ENCODE data around the gene KRTAP1-3. TPM values are rescaled to one million over a fixed set of nuclear protein-coding genes. Genes with fewer than 3 reads are reported as not detected.
"Not testable (repeated sequence)": the region's sequence is repeated elsewhere in the genome, so short reads cannot be mapped to it uniquely, and the experiment has no call there.

KRTAP1-3 gene, protein sequence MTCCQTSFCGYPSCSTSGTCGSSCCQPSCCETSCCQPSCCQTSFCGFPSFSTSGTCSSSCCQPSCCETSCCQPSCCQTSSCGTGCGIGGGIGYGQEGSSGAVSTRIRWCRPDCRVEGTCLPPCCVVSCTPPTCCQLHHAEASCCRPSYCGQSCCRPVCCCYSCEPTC
- total RNA-seq: not detected
- polyA plus RNA-seq: not detected
- long read RNA-seq, donor 1: 0 reads
- long read RNA-seq, donor 2: 0 reads

DNA sequence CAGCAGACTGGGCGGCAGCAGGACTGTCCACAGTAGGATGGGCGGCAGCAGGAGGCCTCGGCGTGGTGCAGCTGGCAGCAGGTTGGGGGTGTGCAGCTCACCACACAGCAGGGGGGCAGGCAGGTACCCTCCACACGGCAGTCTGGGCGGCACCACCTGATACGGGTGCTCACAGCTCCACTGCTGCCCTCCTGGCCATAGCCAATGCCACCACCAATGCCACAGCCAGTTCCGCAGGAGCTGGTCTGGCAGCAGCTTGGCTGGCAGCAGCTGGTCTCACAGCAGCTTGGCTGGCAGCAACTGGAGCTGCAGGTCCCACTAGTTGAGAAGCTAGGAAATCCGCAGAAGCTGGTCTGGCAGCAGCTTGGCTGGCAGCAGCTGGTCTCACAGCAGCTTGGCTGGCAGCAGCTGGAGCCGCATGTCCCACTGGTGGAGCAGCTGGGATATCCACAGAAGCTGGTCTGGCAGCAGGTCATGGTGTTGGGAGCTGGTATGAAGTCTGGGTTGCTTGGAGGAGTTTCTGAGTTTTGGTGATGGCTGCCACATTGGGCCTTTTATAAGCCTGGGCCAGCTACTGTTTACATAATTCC is at the start of gene KRTAP1-3:
Gene KRTAP1-3 (minus strand): TSS at position 529 of the 590 bp plus-strand sequence. CDS start 53 bp downstream, at position 476.
- DNase-seq; H3K27ac ChIP-seq; intact Hi-C loops (cut with DNase I; ENCODE audit: low total_unique reads); H3K9me3 ChIP-seq; H3K4me1 ChIP-seq; H3K36me3 ChIP-seq; H3K4me3 ChIP-seq: not testable (repeated sequence)
- WGBS, 5 donors: 80 to 96% (median 90%) methylated on average over 7 to 10 of the region's 10 CpGs
- peaks cover 0 to 18% (median 0%) of the 10 kb centered on the region in 7 donors for H3K27me3 ChIP-seq (replicated peaks in 1 of 7)

DNA sequence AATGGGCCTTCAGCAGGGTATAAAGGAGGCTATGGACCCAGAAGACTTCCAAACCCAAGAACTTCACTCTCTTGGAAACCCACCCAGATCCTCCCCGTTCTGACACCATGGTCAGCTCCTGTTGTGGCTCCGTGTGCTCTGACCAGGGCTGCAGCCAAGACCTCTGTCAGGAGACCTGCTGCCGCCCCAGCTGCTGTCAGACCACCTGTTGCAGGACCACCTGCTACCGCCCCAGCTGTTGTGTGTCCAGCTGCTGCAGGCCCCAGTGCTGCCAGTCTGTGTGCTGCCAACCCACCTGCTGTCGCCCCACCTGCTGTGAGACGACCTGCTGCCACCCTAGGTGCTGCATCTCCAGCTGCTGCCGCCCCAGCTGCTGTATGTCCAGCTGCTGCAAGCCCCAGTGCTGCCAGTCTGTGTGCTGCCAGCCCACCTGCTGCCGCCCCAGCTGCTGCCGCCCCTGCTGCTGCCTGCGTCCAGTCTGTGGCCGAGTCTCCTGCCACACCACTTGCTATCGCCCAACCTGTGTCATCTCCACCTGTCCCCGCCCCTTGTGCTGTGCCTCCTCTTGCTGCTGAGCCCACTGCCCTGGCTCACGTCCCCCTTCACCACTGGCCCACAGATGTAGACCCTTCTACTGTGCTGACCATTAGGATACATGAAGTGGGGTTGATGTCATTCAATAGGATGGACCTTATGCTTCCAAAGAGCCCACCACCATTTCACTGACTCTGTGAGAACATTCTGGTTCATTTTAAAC is 49.6 kb upstream of the KRTAP1-3 start, which contains the start of gene KRTAP4-7:
Gene KRTAP4-7 (plus strand): TSS at position 51 of the 757 bp plus-strand sequence. CDS start 57 bp downstream, at position 108.
- H3K27me3 ChIP-seq (replicated peaks in 1 of 7); H3K4me1 ChIP-seq; H3K27ac ChIP-seq; H3K36me3 ChIP-seq; H3K9me3 ChIP-seq; intact Hi-C loops (cut with DNase I; ENCODE audit: low total_unique reads); DNase-seq; H3K4me3 ChIP-seq: not testable (repeated sequence)
- WGBS, 5 donors: 72 to 89% (median 85%) methylated on average over 8 to 14 of the region's 14 CpGs

DNA sequence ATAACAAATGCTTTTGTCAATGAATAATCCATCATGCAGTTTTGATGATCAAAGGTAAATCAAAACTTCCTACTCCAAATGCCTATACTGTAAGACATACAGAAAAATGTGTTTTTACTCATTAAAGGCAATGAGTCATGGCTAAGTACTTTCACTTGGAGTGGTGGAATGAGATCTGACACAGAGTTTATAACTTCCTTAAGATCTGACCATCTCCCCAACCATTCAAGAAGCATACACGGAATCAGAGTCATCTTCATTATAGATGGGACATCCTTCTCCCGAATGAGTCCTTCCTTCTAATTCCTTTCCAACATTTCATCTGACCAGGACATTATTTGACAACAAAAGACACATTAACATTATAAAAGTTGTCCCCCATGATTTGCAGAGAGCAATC is 48.8 kb upstream of the KRTAP1-3 start:
- H3K36me3 ChIP-seq; H3K9me3 ChIP-seq; DNase-seq; H3K4me1 ChIP-seq; H3K27ac ChIP-seq; H3K4me3 ChIP-seq; intact Hi-C loops (cut with DNase I; ENCODE audit: low total_unique reads); H3K27me3 ChIP-seq (replicated peaks in 1 of 7): not testable (repeated sequence)
- 62 to 92% (median 90%) methylated on average over 2 of the region's 2 CpGs for WGBS, 5 donors

DNA sequence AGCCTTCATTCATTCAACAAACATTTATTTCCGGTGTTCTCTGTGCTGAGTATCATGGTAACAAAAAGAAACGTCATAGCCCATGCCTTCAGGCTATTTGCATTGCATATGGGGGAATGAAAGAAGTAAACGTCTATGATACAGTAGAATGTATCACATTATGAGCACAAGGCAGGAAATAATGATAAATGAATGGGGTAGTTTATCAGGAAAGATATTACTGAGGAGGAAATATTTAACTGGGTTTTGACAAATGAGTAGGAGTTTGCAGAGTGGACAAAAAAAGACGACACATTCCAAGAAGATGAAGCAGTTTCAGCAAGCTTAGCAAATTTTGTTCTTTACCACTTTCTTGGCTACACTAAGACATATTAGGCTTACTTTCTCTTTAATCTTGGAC is 48.0 kb upstream of the KRTAP1-3 start:
- Histone ChIP-seq H3K4me1 (no peaks in the 10 kb centered on the region), H3K9me3 (no peaks in the 10 kb centered on the region), H3K36me3 (no peaks in the 10 kb centered on the region), H3K27me3 (replicated peaks in 1 of 7) (no peaks in the 10 kb centered on the region), H3K27ac (no peak overlapping the region), H3K4me3 (no peak overlapping the region)
- TF ChIP-seq POLR2AphosphoS5 (IDR thresholded peaks at IDR 0.05): no peak
- TF ChIP-seq, protein P1, sequence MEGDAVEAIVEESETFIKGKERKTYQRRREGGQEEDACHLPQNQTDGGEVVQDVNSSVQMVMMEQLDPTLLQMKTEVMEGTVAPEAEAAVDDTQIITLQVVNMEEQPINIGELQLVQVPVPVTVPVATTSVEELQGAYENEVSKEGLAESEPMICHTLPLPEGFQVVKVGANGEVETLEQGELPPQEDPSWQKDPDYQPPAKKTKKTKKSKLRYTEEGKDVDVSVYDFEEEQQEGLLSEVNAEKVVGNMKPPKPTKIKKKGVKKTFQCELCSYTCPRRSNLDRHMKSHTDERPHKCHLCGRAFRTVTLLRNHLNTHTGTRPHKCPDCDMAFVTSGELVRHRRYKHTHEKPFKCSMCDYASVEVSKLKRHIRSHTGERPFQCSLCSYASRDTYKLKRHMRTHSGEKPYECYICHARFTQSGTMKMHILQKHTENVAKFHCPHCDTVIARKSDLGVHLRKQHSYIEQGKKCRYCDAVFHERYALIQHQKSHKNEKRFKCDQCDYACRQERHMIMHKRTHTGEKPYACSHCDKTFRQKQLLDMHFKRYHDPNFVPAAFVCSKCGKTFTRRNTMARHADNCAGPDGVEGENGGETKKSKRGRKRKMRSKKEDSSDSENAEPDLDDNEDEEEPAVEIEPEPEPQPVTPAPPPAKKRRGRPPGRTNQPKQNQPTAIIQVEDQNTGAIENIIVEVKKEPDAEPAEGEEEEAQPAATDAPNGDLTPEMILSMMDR (IDR thresholded peaks at IDR 0.05 in 8 of 11, conservative IDR thresholded peaks at IDR 0.05 in 3 of 11): no peak
- no peak for TF ChIP-seq POLR2A (IDR thresholded peaks at IDR 0.05)
- intact Hi-C loops (cut with DNase I; ENCODE audit: low total_unique reads): no loop called here
- DNase-seq: no peak
- 46 to 73% (median 56%) methylated on average over 4 of the region's 4 CpGs for WGBS, 5 donors

DNA sequence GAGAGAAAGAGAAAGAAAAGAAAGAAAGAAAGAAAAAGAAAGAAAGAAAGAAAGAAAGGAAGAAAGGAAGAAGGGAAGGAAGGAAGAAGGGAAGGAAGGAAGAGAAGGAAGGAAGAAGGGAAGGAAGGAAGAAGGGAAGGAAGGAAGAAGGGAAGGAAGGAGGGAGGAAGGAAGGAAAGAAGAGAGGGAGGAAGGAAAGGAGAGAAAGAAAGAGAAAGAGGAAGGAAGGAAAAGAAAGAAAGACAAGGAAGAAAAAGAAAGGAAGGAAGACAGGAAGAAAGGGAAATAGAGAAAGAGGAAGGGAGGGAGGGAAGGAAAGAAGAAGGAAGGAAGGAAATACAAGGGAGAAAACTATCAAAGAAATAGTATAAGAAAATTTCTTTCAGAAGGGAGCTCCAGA is 42.1 kb upstream of the KRTAP1-3 start:
- Histone ChIP-seq H3K9me3 (no peaks in the 10 kb centered on the region), H3K4me3 (no peak overlapping the region)

More for the DNA sequence above, 42.1 kb upstream of the KRTAP1-3 start:
- Histone ChIP-seq H3K27ac (no peak overlapping the region), H3K27me3 (replicated peaks in 1 of 7) (peaks cover 0 to 9% (median 0%) of the 10 kb centered on the region in 7 donors), H3K36me3 (no peaks in the 10 kb centered on the region), H3K4me1 (no peaks in the 10 kb centered on the region)
- no peak for DNase-seq
- TF ChIP-seq, protein P1 (IDR thresholded peaks at IDR 0.05 in 8 of 11, conservative IDR thresholded peaks at IDR 0.05 in 3 of 11): no peak
- TF ChIP-seq POLR2AphosphoS5 (IDR thresholded peaks at IDR 0.05) (no peak), POLR2A (IDR thresholded peaks at IDR 0.05) (no peak)
- intact Hi-C loops (cut with DNase I; ENCODE audit: low total_unique reads): no loop called here
